Lower leg skin (tissue), 4 donors: ENCODE results near the gene MYT1. TPM values are rescaled to one million over a fixed set of nuclear protein-coding genes. Genes with fewer than 3 reads are reported as not detected.
"Not testable (repeated sequence)": the region's sequence is repeated elsewhere in the genome, so short reads cannot be mapped to it uniquely, and the experiment has no call there.

Experiments
- DNase-seq, 2 donors: peaks; one replicate each; pipeline ENCODE4 v3.0.0-alpha.2; 2019; ENCODE audit warnings: low spot score in 2 of 2
- H3K4me3 ChIP-seq: fragments of 200-600 bp; sonication (generic); 2 replicates; pipeline ENCODE4 v1.5.1; 2017; ENCODE audit warnings: mild to moderate bottlenecking, low read depth; ENCODE audit not compliant: poor library complexity, severe bottlenecking
- CTCF ChIP-seq, 3 donors: fragments of 450-650 bp; IDR thresholded peaks; one replicate each; pipeline ENCODE4 v1.5.1; 2016; ENCODE audit warnings: antibody characterized with exemption in 3 of 3, mild to moderate bottlenecking in 3 of 3, moderate library complexity in 2 of 3
- POLR2A ChIP-seq, 2 donors: fragments of 450-650 bp; IDR thresholded peaks; one replicate each; pipeline ENCODE4 v1.6.1; 2016 to 2017; ENCODE audit warnings: antibody characterized with exemption in 2 of 2, mild to moderate bottlenecking in 1 of 2, moderate library complexity in 1 of 2
- WGBS, 2 donors: methylation state at CpG; one replicate each; pipeline ENCODE4 v1.1.5; 2018; 5-methylcytosine and 5-hydroxymethylcytosine counted together
- intact Hi-C: fragments of 100-400 bp; cut with DNase I; formaldehyde crosslinking; loops from one replicate; pipeline ENCODE4 v1.15.0; 2023; ENCODE audit warnings: low total_unique reads
- total RNA-seq, 4 donors: library from RNA; depleted of rRNA; stranded (reverse); fragments of >200 nt; gene quantifications; one replicate each; pipeline ENCODE4 v1.1.0, GENCODE V29; 2016

MYT1 gene
- total RNA-seq, 4 donors from 2014 or later, result 0.26 TPM; not detected in 3

GRCh38 chr20:64186071-64186598 lies 21.9 kb downstream of the MYT1 start:
- TF ChIP-seq CTCF (IDR thresholded peaks at IDR 0.05) (no peak), POLR2A (IDR thresholded peaks at IDR 0.05) (no peak)
- intact Hi-C loops, result no loop called here
- no peak overlapping the region for H3K4me3 ChIP-seq
- WGBS, 2 donors, result 95% methylated on average over 13 of the region's 13 CpGs
- no peak for DNase-seq

GRCh38 chr20:64187213-64187612 lies 23.0 kb downstream of the MYT1 start:
- intact Hi-C loops, DNase-seq, H3K4me3 ChIP-seq: not testable (repeated sequence)
- WGBS, 2 donors, result 93 to 95% methylated on average over 23 to 24 of the region's 24 CpGs

- intact Hi-C loops, result no loop called here
- WGBS, 2 donors, result 77 to 80% methylated on average over 4 of the region's 4 CpGs
- no peak for DNase-seq
- H3K4me3 ChIP-seq, result no peak overlapping the region
- TF ChIP-seq CTCF (IDR thresholded peaks at IDR 0.05) (no peak), POLR2A (IDR thresholded peaks at IDR 0.05) (no peak)
Observed at GRCh38 chr20:64188091-64188490, 23.8 kb downstream of the MYT1 start.

- H3K4me3 ChIP-seq, result no peak overlapping the region
- WGBS, 2 donors, result 56 to 63% methylated on average over 21 of the region's 21 CpGs
- DNase-seq, result no peak
- TF ChIP-seq POLR2A (IDR thresholded peaks at IDR 0.05) (no peak), CTCF (IDR thresholded peaks at IDR 0.05) (no peak)
- intact Hi-C loops, result no loop called here
Observed at GRCh38 chr20:64188682-64189529, 24.7 kb downstream of the MYT1 start.

GRCh38 chr20:64189530-64189966 lies 25.3 kb downstream of the MYT1 start:
- TF ChIP-seq POLR2A (IDR thresholded peaks at IDR 0.05), result no peak
- TF ChIP-seq CTCF (IDR thresholded peaks at IDR 0.05), result no peak
- 43 to 45% methylated on average over 5 of the region's 5 CpGs for WGBS, 2 donors
- no peak overlapping the region for H3K4me3 ChIP-seq
- no peak for DNase-seq
- intact Hi-C loops, result no loop called here

GRCh38 chr20:64189986-64190385 lies 25.7 kb downstream of the MYT1 start:
- H3K4me3 ChIP-seq, result no peak overlapping the region
- TF ChIP-seq POLR2A (IDR thresholded peaks at IDR 0.05), result no peak
- no peak for TF ChIP-seq CTCF (IDR thresholded peaks at IDR 0.05)
- intact Hi-C loops, result no loop called here
- no peak for DNase-seq
- WGBS, 2 donors, result 66 to 81% methylated on average over 8 of the region's 8 CpGs
